HEK293T (cell line): ENCODE data around the gene CRYGD.
"Not testable (repeated sequence)": the region's sequence is repeated elsewhere in the genome, so short reads cannot be mapped to it uniquely, and the experiment has no call there.

Experiments used
- CTCF ChIA-PET: fragments of 350-600 bp; formaldehyde crosslinking; extraction: SDS; loops from one replicate; lab custom pipeline; 2021; ENCODE audit warnings: antibody characterized with exemption, inconsistent platforms; lab: Yijun Ruan, JAX
- POLR2A ChIA-PET: fragments of 350-600 bp; formaldehyde crosslinking; extraction: SDS; loops from one replicate; lab custom pipeline; 2020; ENCODE audit warnings: antibody characterized with exemption, inconsistent platforms; lab: Yijun Ruan, JAX
- DNase-seq: peaks from one replicate; pipeline ENCODE4 v3.0.0; 2012; ENCODE audit warnings: mixed read lengths; ENCODE audit errors: extremely low spot score
- ARNT ChIP-seq: fragments of 450-650 bp; IDR thresholded peaks from 2 replicates; pipeline ENCODE4 v1.6.1; 2017; ENCODE audit warnings: mild to moderate bottlenecking
- BHLHE40 ChIP-seq: fragments of 450-650 bp; IDR thresholded peaks from 2 replicates; pipeline ENCODE4 v1.6.1; 2016; ENCODE audit warnings: mild to moderate bottlenecking, moderate library complexity, borderline replicate concordance
- CTBP1 ChIP-seq: fragments of 450-650 bp; IDR thresholded peaks from 2 replicates; pipeline ENCODE4 v1.6.1; 2016; ENCODE audit warnings: borderline replicate concordance
- ELF4 ChIP-seq: fragments of 450-650 bp; IDR thresholded peaks from 2 replicates; pipeline ENCODE4 v1.6.1; 2017; ENCODE audit warnings: antibody characterized with exemption
- FOXA1 ChIP-seq: fragments of 450-650 bp; IDR thresholded peaks from 2 replicates; pipeline ENCODE4 v1.6.1; 2016; ENCODE audit warnings: mild to moderate bottlenecking
- FOXK2 ChIP-seq: fragments of 450-650 bp; IDR thresholded peaks from 2 replicates; pipeline ENCODE4 v1.6.1; 2016; ENCODE audit warnings: mild to moderate bottlenecking
- FOXM1 ChIP-seq: fragments of 450-650 bp; IDR thresholded peaks from 2 replicates; pipeline ENCODE4 v1.6.1; 2017; ENCODE audit warnings: mild to moderate bottlenecking, borderline replicate concordance
- HDGF ChIP-seq: fragments of 450-650 bp; IDR thresholded peaks from 2 replicates; pipeline ENCODE4 v1.6.1; 2017; ENCODE audit warnings: antibody characterized with exemption, borderline replicate concordance
- L3MBTL2 ChIP-seq: fragments of 450-650 bp; conservative IDR thresholded peaks from 2 replicates; pipeline ENCODE4 v1.6.1; 2016; ENCODE audit warnings: mild to moderate bottlenecking
- LEF1 ChIP-seq: fragments of 450-650 bp; IDR thresholded peaks from 2 replicates; pipeline ENCODE4 v1.6.1; 2017; ENCODE audit warnings: mild to moderate bottlenecking, borderline replicate concordance
- NFRKB ChIP-seq: fragments of 450-650 bp; IDR thresholded peaks from 2 replicates; pipeline ENCODE4 v1.6.1; 2016; ENCODE audit warnings: mild to moderate bottlenecking, moderate library complexity
- PKNOX1 ChIP-seq: fragments of 450-650 bp; IDR thresholded peaks from 2 replicates; pipeline ENCODE4 v1.6.1; 2016
- SP1 ChIP-seq: fragments of 450-650 bp; IDR thresholded peaks from 2 replicates; pipeline ENCODE4 v1.6.1; 2017
- SUZ12 ChIP-seq: fragments of 450-650 bp; IDR thresholded peaks from 2 replicates; pipeline ENCODE4 v1.6.1; 2016; ENCODE audit warnings: mild to moderate bottlenecking
- TARDBP ChIP-seq: fragments of 450-650 bp; IDR thresholded peaks from 2 replicates; pipeline ENCODE4 v1.6.1; 2016
- ZNF384 ChIP-seq: fragments of 450-650 bp; IDR thresholded peaks from 2 replicates; pipeline ENCODE4 v1.6.1; 2016

The CRYGD gene

GRCh38 chr2:208147008-208147407 is 22.7 kb upstream of the CRYGD start:
- POLR2A ChIA-PET = no interaction called here
- TF ChIP-seq ARNT (no peak), CTBP1 (no peak), ELF4 (no peak), SUZ12 (no peak), BHLHE40 (no peak), L3MBTL2 (no peak), FOXK2 (no peak), TARDBP (no peak), LEF1 (no peak), FOXA1 (no peak)
- CTCF ChIA-PET = interaction anchor here (0.7 to 1.4 kb wide), 3 partner anchors 37 to 107 kb away, joined by 4 to 8 read pairs (median 6); no protein-coding TSS in a partner anchor
- no peak for DNase-seq

- ChIA-PET POLR2A (no interaction called here), CTCF (interaction anchor here (0.7 kb wide), 1 partner anchor 106 kb away, joined by 4 read pairs; no protein-coding TSS in a partner anchor)
- no peak for DNase-seq
- TF ChIP-seq CTBP1 (no peak), SUZ12 (no peak), FOXA1 (no peak), SP1 (no peak), L3MBTL2 (no peak), ELF4 (no peak), ARNT (no peak), HDGF (no peak), BHLHE40 (no peak), FOXM1 (no peak), NFRKB (no peak), FOXK2 (no peak), ZNF384 (no peak), PKNOX1 (no peak), TARDBP (no peak), LEF1 (no peak)
Measured at GRCh38 chr2:208146006-208146405, 21.7 kb upstream of the CRYGD start, which contains the start of gene CRYGB. Gene CRYGB, minus strand, starts transcription at chr2:208146158. Its CDS starts 38 bp downstream, at chr2:208146120.

GRCh38 chr2:208142925-208143799 is 18.8 kb upstream of the CRYGD start:
- TF ChIP-seq BHLHE40 (no peak), LEF1 (no peak), HDGF (no peak), CTBP1 (no peak), PKNOX1 (peak; percentile 81)
- DNase-seq = no peak
- CTCF ChIA-PET = interaction anchor here (0.9 to 1.9 kb wide), 2 partner anchors 8 to 32 kb away, joined by 3 to 14 read pairs; no protein-coding TSS in a partner anchor
- POLR2A ChIA-PET = interaction anchor here (1.0 to 1.2 kb wide), 2 partner anchors 18 to 111 kb away, joined by 3 read pairs; no protein-coding TSS in a partner anchor

- TF ChIP-seq SUZ12 = no peak
- TF ChIP-seq PKNOX1 = no peak
- TF ChIP-seq FOXA1 = no peak
- TF ChIP-seq NFRKB = no peak
- no peak for TF ChIP-seq FOXM1
- no peak for TF ChIP-seq FOXK2
- TF ChIP-seq CTBP1 = no peak
- TF ChIP-seq HDGF = no peak
- no peak for TF ChIP-seq LEF1
- no peak for TF ChIP-seq ELF4
- no peak for TF ChIP-seq TARDBP
- no peak for TF ChIP-seq ARNT
- no peak for TF ChIP-seq L3MBTL2
- no peak for TF ChIP-seq ZNF384
- no peak for TF ChIP-seq SP1
- TF ChIP-seq BHLHE40 = no peak
- ChIA-PET POLR2A (interaction anchor here (1.0 to 1.2 kb wide), 2 partner anchors 17 to 112 kb away, joined by 3 read pairs; no protein-coding TSS in a partner anchor), CTCF (interaction anchor here (0.9 to 1.9 kb wide), 2 partner anchors 7 to 33 kb away, joined by 3 to 14 read pairs; no protein-coding TSS in a partner anchor)
- DNase-seq = no peak
Measured at GRCh38 chr2:208142240-208142924, 18.1 kb upstream of the CRYGD start.

- DNase-seq = no peak
- ChIA-PET POLR2A (no interaction called here), CTCF (interaction anchor here (0.7 kb wide), 1 partner anchor 28 kb away, joined by 4 read pairs; no protein-coding TSS in a partner anchor)
- TF ChIP-seq LEF1 (no peak), TARDBP (no peak), PKNOX1 (no peak), ZNF384 (no peak), NFRKB (no peak), L3MBTL2 (no peak), FOXA1 (no peak), ARNT (no peak), SP1 (no peak), BHLHE40 (no peak)
Measured at GRCh38 chr2:208139447-208139846, 15.1 kb upstream of the CRYGD start.

- DNase-seq, POLR2A ChIA-PET, CTCF ChIA-PET: not testable (repeated sequence)
Measured at GRCh38 chr2:208138334-208138733, 14.0 kb upstream of the CRYGD start.
